Neural crest cell (in vitro differentiated cells): ENCODE results near the gene ZNF700. TPM values are rescaled to one million over a fixed set of nuclear protein-coding genes. Genes with fewer than 3 reads are reported as not detected.

ENCODE experiments used
- DNase-seq: peaks from one replicate; pipeline ENCODE4 v3.0.0; 2021; ENCODE audit warnings: low read depth, mixed read lengths, low spot score
- H3K27ac Mint-ChIP-seq: one replicate; pipeline ENCODE4 v1.8.0; 2021; ENCODE audit warnings: mild to moderate bottlenecking, mixed read lengths; ENCODE audit not compliant: unreplicated experiment
- H3K27me3 Mint-ChIP-seq: 2 replicates; pipeline ENCODE4 v1.8.0; 2021; ENCODE audit warnings: low read depth, mild to moderate bottlenecking, mixed read lengths
- H3K36me3 Mint-ChIP-seq: 2 replicates; pipeline ENCODE4 v1.8.0; 2021; ENCODE audit warnings: low read depth, mild to moderate bottlenecking, mixed read lengths
- H3K4me1 Mint-ChIP-seq: 2 replicates; pipeline ENCODE4 v1.8.0; 2021; ENCODE audit warnings: mixed read lengths
- H3K4me3 Mint-ChIP-seq: one replicate; pipeline ENCODE4 v1.8.0; 2021; ENCODE audit warnings: mild to moderate bottlenecking, mixed read lengths
- H3K9me3 Mint-ChIP-seq: 2 replicates; pipeline ENCODE4 v1.8.0; 2021; ENCODE audit warnings: mixed read lengths
- CTCF ChIP-seq: fragments of 200-600 bp; sonication (generic); conservative IDR thresholded peaks from 2 replicates; pipeline ENCODE4 v1.5.0; 2021; ENCODE audit warnings: antibody characterized with exemption, mild to moderate bottlenecking
- total RNA-seq: library from RNA; stranded (reverse); gene quantifications from 2 replicates; pipeline ENCODE4 v1.2.1, GENCODE V29; 2021

ZNF700 gene
- total RNA-seq, 1 donor from 2014 or later: 12.5 TPM

GRCh38 chr19:11978492-11979100, 53.7 kb downstream of the ZNF700 start:
- Mint-ChIP-seq H3K9me3 (peaks cover 34% of the 10 kb centered on the region), H3K36me3 (peaks cover 58% of the 10 kb centered on the region), H3K27ac (no peak overlapping the region), H3K4me1 (no peaks in the 10 kb centered on the region), H3K4me3 (no peak overlapping the region), H3K27me3 (no peaks in the 10 kb centered on the region)
- TF ChIP-seq CTCF: no peak
- DNase-seq: no peak

- Mint-ChIP-seq H3K36me3 (peaks cover 53% of the 10 kb centered on the region), H3K27ac (no peak overlapping the region), H3K9me3 (peaks cover 30% of the 10 kb centered on the region), H3K4me3 (no peak overlapping the region), H3K4me1 (no peaks in the 10 kb centered on the region), H3K27me3 (no peaks in the 10 kb centered on the region)
- no peak for DNase-seq
- TF ChIP-seq CTCF: no peak
Measured at GRCh38 chr19:11979527-11979926, 54.6 kb downstream of the ZNF700 start.

- no peak for DNase-seq
- TF ChIP-seq CTCF: no peak
- Mint-ChIP-seq H3K36me3 (peaks cover 37% of the 10 kb centered on the region), H3K27me3 (peaks cover 2% of the 10 kb centered on the region), H3K4me1 (peaks cover 5% of the 10 kb centered on the region), H3K4me3 (no peak overlapping the region), H3K9me3 (peaks cover 21% of the 10 kb centered on the region), H3K27ac (no peak overlapping the region)
Measured at GRCh38 chr19:11982526-11982925, 57.6 kb downstream of the ZNF700 start.

- Mint-ChIP-seq H3K4me3 (peak overlapping the region; percentile 78), H3K4me1 (peaks cover 16% of the 10 kb centered on the region), H3K27me3 (peaks cover 2% of the 10 kb centered on the region), H3K9me3 (peaks cover 5% of the 10 kb centered on the region), H3K36me3 (peaks cover 13% of the 10 kb centered on the region), H3K27ac (no peak overlapping the region)
- peak; percentile 20 for DNase-seq
- TF ChIP-seq CTCF: peak; percentile 41
Measured at GRCh38 chr19:11984986-11985385, 60.1 kb downstream of the ZNF700 start.

GRCh38 chr19:11986754-11987153, 61.8 kb downstream of the ZNF700 start:
- Mint-ChIP-seq H3K27me3 (peaks cover 2% of the 10 kb centered on the region), H3K36me3 (peaks cover 18% of the 10 kb centered on the region), H3K4me1 (peaks cover 16% of the 10 kb centered on the region), H3K27ac (no peak overlapping the region), H3K9me3 (peaks cover 2% of the 10 kb centered on the region), H3K4me3 (peak overlapping the region; percentile 99)
- TF ChIP-seq CTCF: no peak
- no peak for DNase-seq
